Panc1 (cell line): ENCODE data around the gene SRMS. TPM values are rescaled to one million over a fixed set of nuclear protein-coding genes. Genes with fewer than 3 reads are reported as not detected.

Experiments
- ATAC-seq: fragments of 200-7000 bp; cut with Tn5 transposase; 2 replicates; pipeline ENCODE4 v1.9.1; 2020; ENCODE audit warnings: mild to moderate bottlenecking, moderate library complexity
- BruUV-seq: library from RNA; stranded (reverse); fragments of 400-500 nt; replicated peaks from 2 replicates; lab custom pipeline; 2021; lab: Mats Ljungman, UMichigan
- CTCF ChIA-PET: fragments of 300-600 bp; sonication (Branson Sonifier 250); formaldehyde crosslinking; loops from one replicate; lab custom pipeline; 2022; ENCODE audit warnings: antibody characterized with exemption; lab: Charles Lee
- POLR2A ChIA-PET: fragments of 300-600 bp; sonication (Branson Sonifier 250); formaldehyde crosslinking; loops from one replicate; lab custom pipeline; 2022; ENCODE audit warnings: antibody characterized with exemption; lab: Charles Lee
- DNase-seq: peaks from one replicate; pipeline ENCODE4 v3.0.0-alpha.2; 2010; ENCODE audit warnings: low read depth, low spot score
- H3K27ac ChIP-seq: 2 replicates; pipeline ENCODE4 v1.5.1; 2011; ENCODE audit warnings: mild to moderate bottlenecking, low read length, inconsistent platforms
- H3K27me3 ChIP-seq: fragments of 200-500 bp; sonication (Bioruptor generic); 2 replicates; pipeline ENCODE4 v1.6.0; 2014; ENCODE audit warnings: low read length, inconsistent platforms; ENCODE audit not compliant: control insufficient read depth, insufficient read depth
- H3K36me3 ChIP-seq: fragments of 200-500 bp; sonication (Bioruptor generic); 2 replicates; pipeline ENCODE4 v1.5.1; 2014; ENCODE audit warnings: inconsistent platforms, mild to moderate bottlenecking, low read length, moderate library complexity; ENCODE audit not compliant: control insufficient read depth, insufficient read depth
- H3K4me1 ChIP-seq: 2 replicates; pipeline ENCODE4 v1.5.1; 2011; ENCODE audit warnings: inconsistent platforms, mild to moderate bottlenecking, low read length, moderate library complexity; ENCODE audit not compliant: control insufficient read depth, insufficient read depth
- H3K4me3 ChIP-seq, 2 experiments: 2 replicates each; pipeline ENCODE4 v1.5.1; 2011 to 2012; ENCODE audit warnings: low read depth in 2 of 2, low read length in 2 of 2, mild to moderate bottlenecking in 2 of 2, inconsistent platforms in 1 of 2, moderate library complexity in 1 of 2
- H3K9me3 ChIP-seq: fragments of 200-500 bp; sonication (Bioruptor generic); 2 replicates; pipeline ENCODE4 v1.5.1; 2014; ENCODE audit warnings: low read depth, mild to moderate bottlenecking, inconsistent platforms, low read length, moderate library complexity; ENCODE audit not compliant: control insufficient read depth, insufficient read depth
- CTCF ChIP-seq: fragments of 450-650 bp; IDR thresholded peaks from 2 replicates; pipeline ENCODE4 v1.5.1; 2017; ENCODE audit warnings: mild to moderate bottlenecking
- POLR2AphosphoS5 ChIP-seq: IDR thresholded peaks from 2 replicates; pipeline ENCODE4 v1.6.1; 2012; ENCODE audit warnings: mild to moderate bottlenecking, low read depth, low read length, moderate library complexity
- REST ChIP-seq, 2 experiments: IDR thresholded peaks; 2 replicates each; pipeline ENCODE4 v1.6.1; 2011 to 2012; ENCODE audit warnings: low read depth in 2 of 2, control low read depth in 1 of 2, low read length in 1 of 2, mild to moderate bottlenecking in 1 of 2, moderate library complexity in 1 of 2; ENCODE audit not compliant: insufficient read depth in 1 of 2
- SIN3A ChIP-seq: IDR thresholded peaks from 2 replicates; pipeline ENCODE4 v1.6.1; 2012; ENCODE audit warnings: low read depth, mild to moderate bottlenecking, low read length, moderate library complexity, borderline replicate concordance; ENCODE audit not compliant: insufficient read depth
- TCF7L2 ChIP-seq: IDR thresholded peaks from 2 replicates; pipeline ENCODE4 v1.6.1; 2011; ENCODE audit warnings: mild to moderate bottlenecking, low read depth, low read length, inconsistent platforms
- in situ Hi-C: cut with HindIII; loops from 2 replicates; pipeline ENCODE4 v1.10.0; 2016; ENCODE audit warnings: low sequenced_read_pairs, low pct_unique_long_range_greater_than_20kb
- intact Hi-C: fragments of 100-400 bp; cut with micrococcal nuclease; formaldehyde crosslinking; loops from one replicate; pipeline ENCODE4 v1.10.0; 2022; ENCODE audit not compliant: unreplicated experiment
- total RNA-seq: library from RNA; stranded (reverse); gene quantifications from one replicate; pipeline ENCODE4 v1.2.1, GENCODE V29; 2021; ENCODE audit not compliant: unreplicated experiment

SRMS gene
- total RNA-seq, 1 experiment from 2014 or later, result not detected

GRCh38 chr20:63544241-63544957 lies 3.1 kb downstream of the SRMS start:
- intact Hi-C loops (no loop called here), in situ Hi-C loops (no loop called here)
- Histone ChIP-seq H3K4me1 (peaks cover 10% of the 10 kb centered on the region; the same call in 1 of the 2 replicates), H3K4me3 (no peak overlapping the region), H3K36me3 (no peaks in the 10 kb centered on the region), H3K27me3 (no peaks in the 10 kb centered on the region), H3K27ac (no peak overlapping the region), H3K9me3 (no peaks in the 10 kb centered on the region)
- ChIA-PET CTCF (interaction anchor here (0.5 kb wide), 1 partner anchor 558 kb away, joined by 6 read pairs; no protein-coding TSS in a partner anchor), POLR2A (no interaction called here)
- ATAC-seq, result 0 out of 2 replicates have a peak, but pooled peaks have one; percentile 6
- no peak for DNase-seq
- no TSS peak for BruUV-seq
- TF ChIP-seq TCF7L2 (no peak), REST (IDR thresholded peaks at IDR 0.05; ENCODE audit: insufficient read depth in 1 of 2, low read depth in 2 of 2, low read length in 1 of 2) (no peak), POLR2AphosphoS5 (no peak), CTCF (no peak), SIN3A (no peak)

DNA sequence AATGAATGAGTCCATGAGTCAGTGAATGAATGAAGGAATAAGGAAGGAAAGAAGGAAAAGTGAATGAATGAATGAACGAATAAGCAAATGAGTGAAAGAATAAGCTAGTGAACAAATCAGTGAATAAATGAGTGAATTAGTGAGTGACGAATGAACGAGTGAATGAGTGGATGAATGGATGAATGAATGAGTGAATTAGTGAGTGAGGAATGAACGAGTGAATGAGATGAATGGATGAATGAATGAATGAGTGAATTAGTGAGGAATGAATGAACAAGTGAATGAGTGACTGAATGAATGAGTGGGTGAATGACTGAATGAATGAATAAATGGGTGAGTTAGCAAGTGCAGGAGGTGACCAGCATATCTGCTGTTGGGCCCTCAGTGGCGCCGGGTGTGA lies 3.8 kb downstream of the SRMS start:
- ChIA-PET POLR2A (no interaction called here), CTCF (no interaction called here)
- H3K4me3 ChIP-seq, result no peak overlapping the region
- in situ Hi-C loops, result no loop called here
- intact Hi-C loops, result no loop called here
- DNase-seq (no peak), ATAC-seq (no peak)
- no peaks in the 10 kb centered on the region for H3K27me3 ChIP-seq
- BruUV-seq, result no TSS peak
- H3K27ac ChIP-seq, result no peak overlapping the region
- TF ChIP-seq TCF7L2 (no peak), POLR2AphosphoS5 (no peak)
- peaks cover 10% of the 10 kb centered on the region; the same call in 1 of the 2 replicates for H3K4me1 ChIP-seq
- H3K36me3 ChIP-seq, result no peaks in the 10 kb centered on the region
- no peaks in the 10 kb centered on the region for H3K9me3 ChIP-seq

GRCh38 chr20:63543131-63543530 lies 4.4 kb downstream of the SRMS start:
- Histone ChIP-seq H3K9me3 (no peaks in the 10 kb centered on the region), H3K4me1 (peaks cover 8% of the 10 kb centered on the region; the same call in 1 of the 2 replicates), H3K36me3 (no peaks in the 10 kb centered on the region), H3K27ac (no peak overlapping the region), H3K4me3 (no peak overlapping the region), H3K27me3 (no peaks in the 10 kb centered on the region)
- ATAC-seq (no peak), DNase-seq (no peak)
- ChIA-PET CTCF (no interaction called here), POLR2A (no interaction called here)
- in situ Hi-C loops, result no loop called here
- intact Hi-C loops, result no loop called here
- BruUV-seq, result no TSS peak
- TF ChIP-seq POLR2AphosphoS5 (no peak), SIN3A (no peak), CTCF (no peak)
